Trophoblast cell (in vitro differentiated cells and primary cell): ENCODE data around the gene KRT34.
A peak's percentile ranks its signal among the peaks of the same experiment; 100 is the strongest.

ENCODE experiments used
- DNase-seq, 2 donors: peaks; one replicate each; pipeline ENCODE4 v3.0.0-alpha.2; 2016
- H2AFZ ChIP-seq: 2 replicates; pipeline ENCODE4 v1.6.1; 2013; ENCODE audit warnings: low read length, moderate library complexity, mild to moderate bottlenecking; ENCODE audit not compliant: insufficient read depth, poor library complexity
- H2AK5ac ChIP-seq: 2 replicates; pipeline ENCODE4 v1.6.1; 2013; ENCODE audit warnings: mild to moderate bottlenecking, low read length
- H2BK120ac ChIP-seq: 2 replicates; pipeline ENCODE4 v1.6.1; 2013; ENCODE audit warnings: low read length, mild to moderate bottlenecking, moderate library complexity; ENCODE audit not compliant: insufficient read depth, poor library complexity
- H2BK12ac ChIP-seq: 2 replicates; pipeline ENCODE4 v1.6.1; 2013; ENCODE audit warnings: mild to moderate bottlenecking, low read length, moderate library complexity
- H2BK5ac ChIP-seq: 2 replicates; pipeline ENCODE4 v1.6.1; 2013; ENCODE audit warnings: low read length, low read depth, moderate library complexity, mild to moderate bottlenecking; ENCODE audit not compliant: poor library complexity
- H3K14ac ChIP-seq: 2 replicates; pipeline ENCODE4 v1.6.1; 2013; ENCODE audit warnings: mild to moderate bottlenecking, low read length
- H3K18ac ChIP-seq: 2 replicates; pipeline ENCODE4 v1.6.1; 2013; ENCODE audit warnings: mild to moderate bottlenecking, low read length
- H3K23ac ChIP-seq: 2 replicates; pipeline ENCODE4 v1.6.1; 2013; ENCODE audit warnings: low read length
- H3K27ac ChIP-seq: 2 replicates; pipeline ENCODE4 v1.5.1; 2013; ENCODE audit warnings: low read depth, mild to moderate bottlenecking, inconsistent platforms, low read length, moderate library complexity
- H3K27me3 ChIP-seq: 2 replicates; pipeline ENCODE4 v1.6.1; 2013; ENCODE audit warnings: inconsistent platforms, mild to moderate bottlenecking, low read length, moderate library complexity; ENCODE audit not compliant: insufficient read depth
- H3K36me3 ChIP-seq, 2 experiments: 1 replicate in 1 of 2; 2 replicates in 1 of 2; pipeline ENCODE4 v1.6.1; 2013; ENCODE audit warnings: low read length in 2 of 2, mild to moderate bottlenecking in 2 of 2, moderate library complexity in 1 of 2; ENCODE audit not compliant: insufficient read depth in 2 of 2, control insufficient read depth in 1 of 2
- H3K4ac ChIP-seq: 2 replicates; pipeline ENCODE4 v1.6.1; 2013; ENCODE audit warnings: low read depth, mild to moderate bottlenecking, low read length, moderate library complexity
- H3K4me1 ChIP-seq, 2 experiments: 1 replicate in 1 of 2; 2 replicates in 1 of 2; pipeline ENCODE4 v1.6.1; 2013; ENCODE audit warnings: low read length in 2 of 2, mild to moderate bottlenecking in 2 of 2, moderate library complexity in 1 of 2; ENCODE audit not compliant: insufficient read depth in 2 of 2, control insufficient read depth in 1 of 2
- H3K4me2 ChIP-seq: 2 replicates; pipeline ENCODE4 v1.6.1; 2013; ENCODE audit warnings: inconsistent platforms, mild to moderate bottlenecking, low read length, moderate library complexity
- H3K4me3 ChIP-seq: 2 replicates; pipeline ENCODE4 v1.5.1; 2013; ENCODE audit warnings: mild to moderate bottlenecking, low read depth, low read length, inconsistent platforms
- H3K79me1 ChIP-seq: one replicate; pipeline ENCODE4 v1.6.1; 2013; ENCODE audit warnings: low read length
- H3K79me2 ChIP-seq: 2 replicates; pipeline ENCODE4 v1.6.1; 2013; ENCODE audit warnings: low read length, mild to moderate bottlenecking; ENCODE audit not compliant: control insufficient read depth, insufficient read depth, poor library complexity
- H3K9ac ChIP-seq: 2 replicates; pipeline ENCODE4 v1.6.1; 2013; ENCODE audit warnings: mild to moderate bottlenecking, low read length
- H3K9me3 ChIP-seq: 2 replicates; pipeline ENCODE4 v1.6.1; 2013; ENCODE audit warnings: low read depth, mild to moderate bottlenecking, control low read depth, inconsistent platforms, low read length; ENCODE audit not compliant: insufficient read depth
- H4K12ac ChIP-seq: 2 replicates; pipeline ENCODE4 v1.6.1; 2013; ENCODE audit warnings: low read depth, mild to moderate bottlenecking, low read length, moderate library complexity
- H4K8ac ChIP-seq: 2 replicates; pipeline ENCODE4 v1.6.1; 2013; ENCODE audit warnings: low read depth, mild to moderate bottlenecking, low read length, moderate library complexity
- H4K91ac ChIP-seq: one replicate; pipeline ENCODE4 v1.6.1; 2013; ENCODE audit warnings: low read depth, mild to moderate bottlenecking, low read length, moderate library complexity
- WGBS: extraction: QIAGEN DNeasy Blood & Tissue Kit; methylation state at CpG from one replicate; pipeline ENCODE4 v1.1.7; 2013; ENCODE audit warnings: missing lambda C conversion rate; ENCODE audit not compliant: insufficient read length, insufficient coverage; ENCODE audit errors: extremely low coverage; 5-methylcytosine and 5-hydroxymethylcytosine counted together

Gene KRT34

DNA sequence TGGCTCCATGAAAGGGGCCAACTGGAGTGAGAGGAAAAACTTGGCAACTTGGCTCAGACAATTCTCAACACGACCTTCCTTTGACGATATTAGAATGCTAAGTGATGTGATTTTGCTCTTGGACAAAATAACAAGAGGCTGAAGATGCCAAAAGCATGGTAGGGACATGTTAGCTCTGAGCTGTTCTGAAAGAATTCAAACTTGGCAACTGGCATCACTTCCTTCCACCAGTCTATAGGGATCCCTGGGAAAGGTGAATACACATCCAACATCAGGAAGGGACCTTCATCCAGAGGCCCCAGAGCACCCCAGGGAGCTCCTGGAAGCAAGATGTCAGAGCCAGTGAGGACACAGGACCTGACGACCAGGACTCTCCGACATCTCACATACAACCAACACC is 38.0 kb upstream of the KRT34 start:
- H2AK5ac ChIP-seq: no peak overlapping the region
- no peaks in the 10 kb centered on the region for H3K79me2 ChIP-seq
- H3K4ac ChIP-seq: no peak overlapping the region
- DNase-seq: no peak
- H3K14ac ChIP-seq: no peak overlapping the region
- no peak overlapping the region for H2BK12ac ChIP-seq
- H3K9me3 ChIP-seq: peaks cover 1% of the 10 kb centered on the region
- H4K91ac ChIP-seq: no peak overlapping the region
- H2AFZ ChIP-seq: no peak overlapping the region
- H2BK120ac ChIP-seq: no peak overlapping the region
- H4K8ac ChIP-seq: no peak overlapping the region
- H3K18ac ChIP-seq: no peak overlapping the region
- no CpG with 5 or more reads among the region's 4 CpGs for WGBS
- H3K23ac ChIP-seq: no peak overlapping the region
- no peaks in the 10 kb centered on the region for H3K27me3 ChIP-seq
- peaks cover 11 to 26% of the 10 kb centered on the region in 2 experiments for H3K4me1 ChIP-seq
- no peak overlapping the region for H3K4me3 ChIP-seq
- no peak overlapping the region for H3K4me2 ChIP-seq
- no peak overlapping the region for H2BK5ac ChIP-seq
- H3K36me3 ChIP-seq: no peaks in the 10 kb centered on the region
- no peak overlapping the region for H3K27ac ChIP-seq
- H3K79me1 ChIP-seq: peaks cover 3% of the 10 kb centered on the region
- no peak overlapping the region for H4K12ac ChIP-seq
- no peak overlapping the region for H3K9ac ChIP-seq

GRCh38 chr17:41419716-41420115 is 37.6 kb upstream of the KRT34 start:
- WGBS: no CpG with 5 or more reads among the region's 4 CpGs
- peaks cover 2% of the 10 kb centered on the region for H3K9me3 ChIP-seq
- no peak overlapping the region for H2BK5ac ChIP-seq
- H3K27me3 ChIP-seq: no peaks in the 10 kb centered on the region
- no peaks in the 10 kb centered on the region for H3K79me2 ChIP-seq
- H3K18ac ChIP-seq: no peak overlapping the region
- H3K4me2 ChIP-seq: no peak overlapping the region
- peaks cover 11 to 26% of the 10 kb centered on the region in 2 experiments for H3K4me1 ChIP-seq
- H4K8ac ChIP-seq: no peak overlapping the region
- no peak overlapping the region for H3K27ac ChIP-seq
- no peak overlapping the region for H3K23ac ChIP-seq
- H3K14ac ChIP-seq: no peak overlapping the region
- H3K9ac ChIP-seq: no peak overlapping the region
- DNase-seq: no peak
- no peak overlapping the region for H3K4me3 ChIP-seq
- H3K36me3 ChIP-seq: no peaks in the 10 kb centered on the region
- H3K4ac ChIP-seq: no peak overlapping the region
- H4K91ac ChIP-seq: no peak overlapping the region
- no peak overlapping the region for H2AFZ ChIP-seq
- H3K79me1 ChIP-seq: peaks cover 3% of the 10 kb centered on the region
- H2AK5ac ChIP-seq: no peak overlapping the region
- no peak overlapping the region for H2BK120ac ChIP-seq
- no peak overlapping the region for H4K12ac ChIP-seq
- H2BK12ac ChIP-seq: peak overlapping the region; percentile 21

- WGBS: no CpG with 5 or more reads among the region's 7 CpGs
- no peak overlapping the region for H2BK12ac ChIP-seq
- H3K4ac ChIP-seq: no peak overlapping the region
- H2BK5ac ChIP-seq: no peak overlapping the region
- no peak overlapping the region for H3K27ac ChIP-seq
- H3K14ac ChIP-seq: no peak overlapping the region
- H3K4me1 ChIP-seq: peaks cover 11 to 28% of the 10 kb centered on the region in 2 experiments
- no peak overlapping the region for H2AFZ ChIP-seq
- no peak overlapping the region for H3K9ac ChIP-seq
- H3K23ac ChIP-seq: no peak overlapping the region
- H3K36me3 ChIP-seq: no peaks in the 10 kb centered on the region
- DNase-seq: no peak
- no peak overlapping the region for H2BK120ac ChIP-seq
- H4K12ac ChIP-seq: no peak overlapping the region
- no peak overlapping the region for H4K8ac ChIP-seq
- H3K9me3 ChIP-seq: peaks cover 2% of the 10 kb centered on the region
- no peaks in the 10 kb centered on the region for H3K27me3 ChIP-seq
- H3K79me1 ChIP-seq: peaks cover 3% of the 10 kb centered on the region
- no peak overlapping the region for H4K91ac ChIP-seq
- H3K18ac ChIP-seq: no peak overlapping the region
- no peak overlapping the region for H2AK5ac ChIP-seq
- H3K4me3 ChIP-seq: no peak overlapping the region
- no peaks in the 10 kb centered on the region for H3K79me2 ChIP-seq
- no peak overlapping the region for H3K4me2 ChIP-seq
These were observed 36.2 kb upstream of the KRT34 start for GRCh38 chr17:41418116-41418860.

- H3K18ac ChIP-seq: no peak overlapping the region
These were observed 35.5 kb upstream of the KRT34 start for GRCh38 chr17:41417576-41418015.

More at GRCh38 chr17:41417576-41418015, 35.5 kb upstream of the KRT34 start:
- Histone ChIP-seq H3K9ac (no peak overlapping the region), H2BK120ac (no peak overlapping the region), H4K91ac (peak overlapping the region; percentile 4), H4K12ac (no peak overlapping the region), H2AFZ (no peak overlapping the region), H3K14ac (no peak overlapping the region), H3K4me3 (no peak overlapping the region), H3K4me1 (peaks cover 11 to 28% of the 10 kb centered on the region in 2 experiments), H2AK5ac (no peak overlapping the region), H3K4ac (no peak overlapping the region), H3K27ac (no peak overlapping the region), H3K23ac (no peak overlapping the region), H3K36me3 (no peaks in the 10 kb centered on the region), H3K4me2 (no peak overlapping the region), H2BK5ac (no peak overlapping the region), H3K79me1 (peaks cover 3% of the 10 kb centered on the region), H3K79me2 (no peaks in the 10 kb centered on the region), H3K9me3 (peaks cover 2% of the 10 kb centered on the region), H2BK12ac (no peak overlapping the region), H3K27me3 (no peaks in the 10 kb centered on the region), H4K8ac (no peak overlapping the region)
- DNase-seq: peak; percentile 90 to 96
- no CpG with 5 or more reads among the region's 4 CpGs for WGBS
